ENCODE results near the gene CAPN2. TPM values are rescaled to one million over a fixed set of nuclear protein-coding genes. Genes with fewer than 3 reads are reported as not detected.
A peak's percentile ranks its signal among the peaks of the same experiment; 100 is the strongest.

Gene CAPN2
- total RNA-seq, 2 donors from 2014 or later = 218 to 220 TPM

GRCh38 chr1:223715604-223716172 is 3.3 kb downstream of the CAPN2 start:
- ATAC-seq (no peak), DNase-seq (no peak)
- H3K27me3 Mint-ChIP-seq = no peaks in the 10 kb centered on the region
- peak overlapping the region; percentile 90 for H3K4me3 Mint-ChIP-seq
- peak overlapping the region; percentile 97 for H3K27ac Mint-ChIP-seq
- H3K4me1 Mint-ChIP-seq = peaks cover 68% of the 10 kb centered on the region
- H3K36me3 Mint-ChIP-seq (ENCODE audit: low read depth) = peaks cover 17% of the 10 kb centered on the region
- H3K9me3 ChIP-seq (ENCODE audit: control insufficient read depth, low read length, poor library complexity, severe bottlenecking) = no peaks in the 10 kb centered on the region

- peak overlapping the region; percentile 90 for H3K4me3 Mint-ChIP-seq
- DNase-seq (peak in 2 of 3 donors; percentile 28 to 40), ATAC-seq (peak; percentile 67)
- peaks cover 68% of the 10 kb centered on the region for H3K4me1 Mint-ChIP-seq
- H3K9me3 ChIP-seq (ENCODE audit: control insufficient read depth, low read length, poor library complexity, severe bottlenecking) = no peaks in the 10 kb centered on the region
- peaks cover 20% of the 10 kb centered on the region for H3K36me3 Mint-ChIP-seq (ENCODE audit: low read depth)
- H3K27me3 Mint-ChIP-seq = no peaks in the 10 kb centered on the region
- peak overlapping the region; percentile 97 for H3K27ac Mint-ChIP-seq
These were observed 4.0 kb downstream of the CAPN2 start for GRCh38 chr1:223716302-223716862.

- H3K4me1 Mint-ChIP-seq = peaks cover 71% of the 10 kb centered on the region
- no peaks in the 10 kb centered on the region for H3K27me3 Mint-ChIP-seq
- H3K4me3 Mint-ChIP-seq = peak overlapping the region; percentile 90
- no peaks in the 10 kb centered on the region for H3K9me3 ChIP-seq (ENCODE audit: control insufficient read depth, low read length, poor library complexity, severe bottlenecking)
- peaks cover 20% of the 10 kb centered on the region for H3K36me3 Mint-ChIP-seq (ENCODE audit: low read depth)
- H3K27ac Mint-ChIP-seq = peak overlapping the region; percentile 97
- ATAC-seq = no peak
- no peak for DNase-seq
These were observed 4.8 kb downstream of the CAPN2 start for GRCh38 chr1:223717123-223717522.

GRCh38 chr1:223717695-223718363 is 5.5 kb downstream of the CAPN2 start:
- no peaks in the 10 kb centered on the region for H3K9me3 ChIP-seq (ENCODE audit: control insufficient read depth, low read length, poor library complexity, severe bottlenecking)
- ATAC-seq = no peak
- H3K27me3 Mint-ChIP-seq = no peaks in the 10 kb centered on the region
- H3K4me3 Mint-ChIP-seq = peak overlapping the region; percentile 7
- peaks cover 20% of the 10 kb centered on the region for H3K36me3 Mint-ChIP-seq (ENCODE audit: low read depth)
- H3K27ac Mint-ChIP-seq = peak overlapping the region; percentile 97
- peaks cover 73% of the 10 kb centered on the region for H3K4me1 Mint-ChIP-seq
- no peak for DNase-seq

GRCh38 chr1:223718850-223719249 is 6.5 kb downstream of the CAPN2 start:
- DNase-seq = no peak
- peak overlapping the region; percentile 97 for H3K27ac Mint-ChIP-seq

GRCh38 chr1:223720971-223721591 is 8.7 kb downstream of the CAPN2 start:
- Mint-ChIP-seq H3K27me3 (no peaks in the 10 kb centered on the region), H3K36me3 (ENCODE audit: low read depth) (peaks cover 13% of the 10 kb centered on the region), H3K4me3 (peak overlapping the region; percentile 72), H3K4me1 (peaks cover 62% of the 10 kb centered on the region), H3K27ac (peak overlapping the region; percentile 91)
- no peak for DNase-seq
- no peak for ATAC-seq
- H3K9me3 ChIP-seq (ENCODE audit: control insufficient read depth, low read length, poor library complexity, severe bottlenecking) = no peaks in the 10 kb centered on the region

More at GRCh38 chr1:223718850-223719249, 6.5 kb downstream of the CAPN2 start:
- Mint-ChIP-seq H3K27me3 (no peaks in the 10 kb centered on the region), H3K36me3 (ENCODE audit: low read depth) (peaks cover 17% of the 10 kb centered on the region), H3K4me1 (peaks cover 73% of the 10 kb centered on the region), H3K4me3 (no peak overlapping the region)
- H3K9me3 ChIP-seq (ENCODE audit: control insufficient read depth, low read length, poor library complexity, severe bottlenecking) = no peaks in the 10 kb centered on the region
- no peak for ATAC-seq

GRCh38 chr1:223721658-223722607 is 9.6 kb downstream of the CAPN2 start:
- Mint-ChIP-seq H3K36me3 (ENCODE audit: low read depth) (peaks cover 15% of the 10 kb centered on the region), H3K4me1 (peaks cover 62% of the 10 kb centered on the region), H3K27ac (peak overlapping the region; percentile 91), H3K4me3 (peak overlapping the region; percentile 56), H3K27me3 (no peaks in the 10 kb centered on the region)
- H3K9me3 ChIP-seq (ENCODE audit: control insufficient read depth, low read length, poor library complexity, severe bottlenecking) = no peaks in the 10 kb centered on the region
- ATAC-seq (no peak), DNase-seq (no peak)

GRCh38 chr1:223723351-223723904 is 11.1 kb downstream of the CAPN2 start:
- no peak for DNase-seq

GRCh38 chr1:223724376-223724775 is 12.0 kb downstream of the CAPN2 start:
- H3K27ac Mint-ChIP-seq = peak overlapping the region; percentile 97
- no peaks in the 10 kb centered on the region for H3K9me3 ChIP-seq (ENCODE audit: control insufficient read depth, low read length, poor library complexity, severe bottlenecking)
- no peaks in the 10 kb centered on the region for H3K27me3 Mint-ChIP-seq
- no peak overlapping the region for H3K4me3 Mint-ChIP-seq
- H3K36me3 Mint-ChIP-seq (ENCODE audit: low read depth) = peaks cover 15% of the 10 kb centered on the region
- DNase-seq (no peak), ATAC-seq (no peak)
- H3K4me1 Mint-ChIP-seq = peaks cover 66% of the 10 kb centered on the region

More at GRCh38 chr1:223723351-223723904, 11.1 kb downstream of the CAPN2 start:
- Mint-ChIP-seq H3K27me3 (no peaks in the 10 kb centered on the region), H3K27ac (peak overlapping the region; percentile 97), H3K36me3 (ENCODE audit: low read depth) (peaks cover 13% of the 10 kb centered on the region), H3K4me3 (no peak overlapping the region), H3K4me1 (peaks cover 62% of the 10 kb centered on the region)
- ATAC-seq = no peak
- no peaks in the 10 kb centered on the region for H3K9me3 ChIP-seq (ENCODE audit: control insufficient read depth, low read length, poor library complexity, severe bottlenecking)

GRCh38 chr1:223725578-223725977 is 13.2 kb downstream of the CAPN2 start:
- no peaks in the 10 kb centered on the region for H3K27me3 Mint-ChIP-seq
- H3K36me3 Mint-ChIP-seq (ENCODE audit: low read depth) = peaks cover 10% of the 10 kb centered on the region
- no peaks in the 10 kb centered on the region for H3K9me3 ChIP-seq (ENCODE audit: control insufficient read depth, low read length, poor library complexity, severe bottlenecking)
- peaks cover 62% of the 10 kb centered on the region for H3K4me1 Mint-ChIP-seq
- peak overlapping the region; percentile 90 for H3K4me3 Mint-ChIP-seq
- DNase-seq = no peak
- peak overlapping the region; percentile 97 for H3K27ac Mint-ChIP-seq
- no peak for ATAC-seq

- peaks cover 10% of the 10 kb centered on the region for H3K36me3 Mint-ChIP-seq (ENCODE audit: low read depth)
- no peaks in the 10 kb centered on the region for H3K9me3 ChIP-seq (ENCODE audit: control insufficient read depth, low read length, poor library complexity, severe bottlenecking)
- ATAC-seq (peak; percentile 98), DNase-seq (peak; percentile 66 to 81 (median 70))
- H3K27ac Mint-ChIP-seq = peak overlapping the region; percentile 97
- H3K4me3 Mint-ChIP-seq = peak overlapping the region; percentile 90
- H3K4me1 Mint-ChIP-seq = peaks cover 61% of the 10 kb centered on the region
- no peaks in the 10 kb centered on the region for H3K27me3 Mint-ChIP-seq
These were observed 14.2 kb downstream of the CAPN2 start for GRCh38 chr1:223726380-223727001.

GRCh38 chr1:223727541-223727940 is 15.2 kb downstream of the CAPN2 start:
- H3K4me1 Mint-ChIP-seq = peaks cover 65% of the 10 kb centered on the region
- DNase-seq (no peak), ATAC-seq (no peak)
- no peak overlapping the region for H3K4me3 Mint-ChIP-seq
- H3K27me3 Mint-ChIP-seq = no peaks in the 10 kb centered on the region
- peaks cover 11% of the 10 kb centered on the region for H3K36me3 Mint-ChIP-seq (ENCODE audit: low read depth)
- no peaks in the 10 kb centered on the region for H3K9me3 ChIP-seq (ENCODE audit: control insufficient read depth, low read length, poor library complexity, severe bottlenecking)
- H3K27ac Mint-ChIP-seq = peak overlapping the region; percentile 97
